Erythroblast (primary cell): ENCODE data around the gene UBE2E2.

ENCODE experiments used
- GATA1 ChIP-seq: IDR thresholded peaks from 2 replicates; pipeline ENCODE4 v1.6.1; 2011; ENCODE audit warnings: low read depth, mild to moderate bottlenecking, control low read depth, low read length, moderate library complexity
- POLR2A ChIP-seq: IDR thresholded peaks from 2 replicates; pipeline ENCODE4 v1.6.1; 2011; ENCODE audit warnings: mild to moderate bottlenecking, low read length

DNA sequence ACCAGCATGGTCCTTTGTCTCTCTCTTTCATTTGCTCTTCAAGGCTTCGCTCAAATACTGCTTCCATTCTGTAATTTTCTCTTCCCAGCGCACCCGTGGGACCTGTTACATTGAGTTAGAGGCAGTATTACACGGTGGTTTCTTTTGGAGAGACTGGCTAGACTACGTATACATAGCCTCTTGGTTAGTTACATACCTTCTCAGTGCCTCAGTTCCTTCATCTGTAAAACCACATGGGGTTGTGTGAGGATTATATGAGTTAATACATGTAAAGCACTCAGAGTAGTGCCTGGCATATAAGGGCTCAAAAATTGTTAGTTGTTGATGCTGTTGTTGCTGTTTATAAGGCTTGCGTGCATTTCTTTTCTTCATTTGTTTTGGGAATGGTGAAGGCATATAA is 33.8 kb downstream of the UBE2E2 start:
- no peak for TF ChIP-seq POLR2A
- TF ChIP-seq GATA1, result no peak
